Renal cortex interstitium (tissue), 11 donors: Measurements from ENCODE around the gene OTULIN. TPM values are rescaled to one million over a fixed set of nuclear protein-coding genes. Genes with fewer than 3 reads are reported as not detected.

ENCODE experiments used
- DNase-seq, 11 donors: peaks; one replicate each; pipeline ENCODE4 v3.0.0-alpha.2; 2013; ENCODE audit warnings: low read depth in 9 of 11, low spot score in 4 of 11; ENCODE audit errors: extremely low read depth in 1 of 11
- polyA plus RNA-seq, 3 donors: library from polyadenylated mRNA; unstranded; fragments of 120-200 nt; gene quantifications; one replicate each; pipeline ENCODE4 v1.2.1, GENCODE V29; 2013; ENCODE audit not compliant: insufficient read length in 3 of 3

The OTULIN gene
- polyA plus RNA-seq, 3 donors, result 18.2 to 20.5 (median 19.4) TPM

GRCh38 chr5:14748180-14748900 lies 83.8 kb downstream of the OTULIN start:
- DNase-seq, result no peak

Other genes with a start within 250 kb of the OTULIN start
- gene OTULINL, start 82.9 kb upstream of the OTULIN start, polyA plus RNA-seq, result 10 to 100 TPM; 10.6 to 13.5 (median 12.9) TPM
- gene ANKH, start 207.1 kb downstream of the OTULIN start, polyA plus RNA-seq, result 10 to 100 TPM in 2 of 3 donors, 1 to 10 TPM in 1; 9.6 to 16.1 (median 11.2) TPM